Sigmoid colon (tissue), 7 donors: ENCODE data around the gene TSPAN16. TPM values are rescaled to one million over a fixed set of nuclear protein-coding genes. Genes with fewer than 3 reads are reported as not detected.

Experiments used
- DNase-seq: peaks from one replicate; pipeline ENCODE4 v3.0.0-alpha.2; 2019
- H3K27ac ChIP-seq, 4 donors: fragments of 200-600 bp; sonication (generic); one replicate each; pipeline ENCODE4 v1.5.1; 2016 to 2019; ENCODE audit warnings: mild to moderate bottlenecking in 1 of 4
- H3K27me3 ChIP-seq, 3 donors: fragments of 200-600 bp; sonication (generic); one replicate each; pipeline ENCODE4 v1.5.1; 2019; ENCODE audit warnings: mild to moderate bottlenecking in 1 of 3
- H3K36me3 ChIP-seq, 4 donors: fragments of 200-600 bp; sonication (generic); one replicate each; pipeline ENCODE4 v1.5.1; 2016 to 2019
- H3K4me1 ChIP-seq, 4 donors: fragments of 200-600 bp; sonication (generic); one replicate each; pipeline ENCODE4 v1.5.1; 2017 to 2019
- H3K4me3 ChIP-seq, 4 donors: fragments of 200-600 bp; sonication (generic); one replicate each; pipeline ENCODE4 v1.5.1; 2017 to 2019; ENCODE audit warnings: mild to moderate bottlenecking in 2 of 4, moderate library complexity in 1 of 4
- H3K9me3 ChIP-seq, 4 donors: fragments of 200-600 bp in 3 of 4; sonication (generic) in 3 of 4; one replicate each; pipeline versions ENCODE4 v1.5.1 to v1.6.1; 2013 to 2019
- CTCF ChIP-seq, 4 experiments: fragments of 450-650 bp in 3 of 4; fragments of 200-600 bp in 1 of 4; IDR thresholded peaks; one replicate each; pipeline ENCODE4 v1.5.1; 2016 to 2019; ENCODE audit warnings: antibody characterized with exemption in 4 of 4, mild to moderate bottlenecking in 3 of 4, moderate library complexity in 2 of 4
- EP300 ChIP-seq, 4 donors: sonication (generic); formaldehyde crosslinking; IDR thresholded peaks; one replicate each; pipeline ENCODE4 v1.6.1; 2017; ENCODE audit warnings: antibody characterized with exemption in 4 of 4
- POLR2A ChIP-seq, 2 donors: fragments of 450-650 bp; IDR thresholded peaks; one replicate each; pipeline ENCODE4 v1.6.1; 2016; ENCODE audit warnings: antibody characterized with exemption in 2 of 2, mild to moderate bottlenecking in 2 of 2, moderate library complexity in 2 of 2
- POLR2AphosphoS5 ChIP-seq, 4 donors: sonication (generic); formaldehyde crosslinking; IDR thresholded peaks; one replicate each; pipeline ENCODE4 v1.6.1; 2017; ENCODE audit warnings: antibody characterized with exemption in 4 of 4
- WGBS, 2 donors: extraction: QIAGEN DNeasy Blood & Tissue Kit; methylation state at CpG; one replicate each; pipeline ENCODE4 v1.1.7; 2013; 5-methylcytosine and 5-hydroxymethylcytosine counted together
- intact Hi-C: fragments of 100-400 bp; cut with DNase I; formaldehyde crosslinking; loops from one replicate; pipeline ENCODE4 v1.15.1; 2023
- polyA plus RNA-seq, 3 donors: library from polyadenylated mRNA; stranded (reverse); fragments of 200-250 nt; gene quantifications; one replicate each; pipeline ENCODE4 v1.2.3, GENCODE V29; 2013
- total RNA-seq, 4 donors: library from RNA; depleted of rRNA; stranded (reverse); fragments of >200 nt; gene quantifications; one replicate each; pipeline ENCODE4 v1.1.0, GENCODE V29; 2016
- donor health status: healthy with polysubstance abuse.
- donor health status: Bipolar disorder and iron deficiency.
- donor health status: healthy.

The TSPAN16 gene
- total and polyA plus RNA-seq, 7 donors: 0.07 TPM; not detected in 6

- TF ChIP-seq POLR2AphosphoS5 (IDR thresholded peaks at IDR 0.05) (no peak), CTCF (IDR thresholded peaks at IDR 0.05) (no peak), EP300 (IDR thresholded peaks at IDR 0.05) (no peak), POLR2A (IDR thresholded peaks at IDR 0.05) (no peak)
- Histone ChIP-seq H3K9me3 (no peaks in the 10 kb centered on the region), H3K4me1 (peaks cover 0 to 54% (median 52%) of the 10 kb centered on the region in 4 donors), H3K27me3 (no peaks in the 10 kb centered on the region), H3K4me3 (no peak overlapping the region), H3K36me3 (peaks cover 0 to 17% (median 3%) of the 10 kb centered on the region in 4 donors), H3K27ac (peak overlapping the region in 1 of 4 donors; percentile 84)
- DNase-seq: no peak
- intact Hi-C loops: no loop called here
- WGBS, 2 donors: 95% methylated on average over 3 of the region's 3 CpGs
Observed at GRCh38 chr19:11342429-11342828, 46.5 kb downstream of the TSPAN16 start.

- intact Hi-C loops: loop anchor here (2.0 kb wide), 1 partner anchor 30 kb away; the partner anchor contains the start of gene SWSAP1
- H3K9me3 ChIP-seq: no peaks in the 10 kb centered on the region
- peak overlapping the region; percentile 84 to 94 (median 92) for H3K27ac ChIP-seq
- no peaks in the 10 kb centered on the region for H3K27me3 ChIP-seq
- peak overlapping the region; percentile 58 to 82 (median 74) for H3K4me3 ChIP-seq
- no peak for TF ChIP-seq CTCF (IDR thresholded peaks at IDR 0.05)
- no peak for TF ChIP-seq POLR2AphosphoS5 (IDR thresholded peaks at IDR 0.05)
- TF ChIP-seq EP300 (IDR thresholded peaks at IDR 0.05): no peak
- no peak for TF ChIP-seq POLR2A (IDR thresholded peaks at IDR 0.05)
- no peak for DNase-seq
- peaks cover 0 to 16% (median 3%) of the 10 kb centered on the region in 4 donors for H3K36me3 ChIP-seq
- H3K4me1 ChIP-seq: peaks cover 0 to 34% (median 31%) of the 10 kb centered on the region in 4 donors
- 34 to 55% methylated on average over 15 of the region's 15 CpGs for WGBS, 2 donors
Observed at GRCh38 chr19:11345122-11345803, 49.3 kb downstream of the TSPAN16 start.

GRCh38 chr19:11346104-11346940 lies 50.4 kb downstream of the TSPAN16 start, which contains the start of the genes CCDC159 and TMEM205:
CCDC159 (plus strand) TSS chr19:11346519; CDS start chr19:11346607, 88 bp downstream.
TMEM205 (minus strand) TSS chr19:11346268; CDS start chr19:11345619, 649 bp downstream.
- WGBS, 2 donors: 0 to 1% methylated on average over 50 of the region's 50 CpGs
- Histone ChIP-seq H3K27ac (peak within 1 kb of the TSS; percentile 84 to 94 (median 92)), H3K4me3 (peak within 1 kb of the TSS; percentile 58 to 82 (median 74)), H3K36me3 (peaks cover 0 to 14% (median 3%) of the 10 kb centered on the region in 4 donors), H3K9me3 (no peaks in the 10 kb centered on the region), H3K27me3 (no peaks in the 10 kb centered on the region), H3K4me1 (peaks cover 0 to 34% (median 30%) of the 10 kb centered on the region in 4 donors)
- DNase-seq: peak; percentile 100
- TF ChIP-seq POLR2A (IDR thresholded peaks at IDR 0.05) (peak; percentile 79 to 80), EP300 (IDR thresholded peaks at IDR 0.05) (peak in 2 of 4 donors; percentile 24 to 65), CTCF (IDR thresholded peaks at IDR 0.05) (no peak), POLR2AphosphoS5 (IDR thresholded peaks at IDR 0.05) (peak; percentile 93 to 94 (median 93))
- intact Hi-C loops: no loop called here

- Histone ChIP-seq H3K4me3 (no peak overlapping the region), H3K36me3 (peaks cover 0 to 4% (median 2%) of the 10 kb centered on the region in 4 donors), H3K27ac (peak overlapping the region; percentile 84 to 94 (median 92)), H3K27me3 (no peaks in the 10 kb centered on the region), H3K4me1 (peaks cover 0 to 34% (median 30%) of the 10 kb centered on the region in 4 donors), H3K9me3 (no peaks in the 10 kb centered on the region)
- 76% methylated on average over 7 of the region's 7 CpGs for WGBS, 2 donors
- intact Hi-C loops: no loop called here
- no peak for TF ChIP-seq EP300 (IDR thresholded peaks at IDR 0.05)
- no peak for TF ChIP-seq POLR2A (IDR thresholded peaks at IDR 0.05)
- TF ChIP-seq POLR2AphosphoS5 (IDR thresholded peaks at IDR 0.05): no peak
- TF ChIP-seq CTCF (IDR thresholded peaks at IDR 0.05): no peak
- no peak for DNase-seq
Observed at GRCh38 chr19:11347546-11348039, 51.6 kb downstream of the TSPAN16 start.
